Measurements from ENCODE around the gene DCAF8L1.
"Not testable (repeated sequence)": the region's sequence is repeated elsewhere in the genome, so short reads cannot be mapped to it uniquely, and the experiment has no call there.

GRCh38 chrX:27976934-27977333 lies 4.3 kb downstream of the DCAF8L1 start:
- not testable (repeated sequence) for TF ChIP-seq TSHZ2 (CRISPR knock-in tag; IDR thresholded peaks at IDR 0.05); RARB (CRISPR knock-in tag; IDR thresholded peaks at IDR 0.05); ZNF565 (CRISPR knock-in tag; conservative IDR thresholded peaks at IDR 0.05; ENCODE audit: low read depth)
